Fibroblast of villous mesenchyme (primary cell): Measurements from ENCODE around the gene CORIN. TPM values are rescaled to one million over a fixed set of nuclear protein-coding genes. Genes with fewer than 3 reads are reported as not detected.
A peak's percentile ranks its signal among the peaks of the same experiment; 100 is the strongest.

Experiments
- DNase-seq: peaks from one replicate; pipeline ENCODE4 v3.0.0-alpha.2; 2010; ENCODE audit warnings: low read depth
- H3K4me3 ChIP-seq: 2 replicates; pipeline ENCODE4 v1.5.1; 2011; ENCODE audit warnings: low read depth, mild to moderate bottlenecking, low read length
- total RNA-seq: library from RNA; depleted of rRNA; stranded (reverse); fragments of >200 nt; gene quantifications from 2 replicates; pipeline ENCODE4 v1.2.3, GENCODE V29; 2012
- TF ChIP-seq, protein P1 (sequence below): IDR thresholded peaks from 2 replicates; pipeline ENCODE4 v1.5.1; 2012; ENCODE audit warnings: low read depth, mild to moderate bottlenecking, low read length; ENCODE audit not compliant: insufficient read depth

The CORIN gene
- total RNA-seq, 1 donor: 5.6 TPM

DNA sequence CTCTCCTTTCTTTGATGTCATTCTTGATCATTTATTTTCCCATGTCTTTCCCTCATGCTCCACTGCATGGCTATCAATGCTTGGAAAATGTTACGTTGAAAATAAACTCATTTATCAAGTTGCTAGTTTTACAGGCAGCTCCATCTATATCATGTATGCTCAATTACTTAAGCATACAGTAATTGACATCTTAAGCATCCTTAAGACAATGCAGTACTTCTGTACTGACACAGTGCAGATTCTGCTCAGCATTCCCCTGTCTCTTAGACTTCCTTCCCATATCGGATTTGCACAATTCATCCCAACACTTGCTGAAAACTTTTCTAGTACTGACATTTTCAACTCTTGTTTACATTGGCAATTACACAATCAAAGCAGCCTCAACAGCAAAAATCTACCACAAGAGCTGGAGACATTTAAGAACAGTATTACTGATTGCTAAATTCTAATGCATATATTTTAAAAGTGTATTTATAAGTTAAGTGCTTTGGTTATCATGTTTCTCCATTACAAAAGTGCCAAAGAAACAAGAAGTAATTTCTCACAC, 187.2 kb downstream of the CORIN start:
- peak; percentile 52 for DNase-seq
- no peak overlapping the region for H3K4me3 ChIP-seq
- TF ChIP-seq, protein P1, sequence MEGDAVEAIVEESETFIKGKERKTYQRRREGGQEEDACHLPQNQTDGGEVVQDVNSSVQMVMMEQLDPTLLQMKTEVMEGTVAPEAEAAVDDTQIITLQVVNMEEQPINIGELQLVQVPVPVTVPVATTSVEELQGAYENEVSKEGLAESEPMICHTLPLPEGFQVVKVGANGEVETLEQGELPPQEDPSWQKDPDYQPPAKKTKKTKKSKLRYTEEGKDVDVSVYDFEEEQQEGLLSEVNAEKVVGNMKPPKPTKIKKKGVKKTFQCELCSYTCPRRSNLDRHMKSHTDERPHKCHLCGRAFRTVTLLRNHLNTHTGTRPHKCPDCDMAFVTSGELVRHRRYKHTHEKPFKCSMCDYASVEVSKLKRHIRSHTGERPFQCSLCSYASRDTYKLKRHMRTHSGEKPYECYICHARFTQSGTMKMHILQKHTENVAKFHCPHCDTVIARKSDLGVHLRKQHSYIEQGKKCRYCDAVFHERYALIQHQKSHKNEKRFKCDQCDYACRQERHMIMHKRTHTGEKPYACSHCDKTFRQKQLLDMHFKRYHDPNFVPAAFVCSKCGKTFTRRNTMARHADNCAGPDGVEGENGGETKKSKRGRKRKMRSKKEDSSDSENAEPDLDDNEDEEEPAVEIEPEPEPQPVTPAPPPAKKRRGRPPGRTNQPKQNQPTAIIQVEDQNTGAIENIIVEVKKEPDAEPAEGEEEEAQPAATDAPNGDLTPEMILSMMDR: no peak

DNA sequence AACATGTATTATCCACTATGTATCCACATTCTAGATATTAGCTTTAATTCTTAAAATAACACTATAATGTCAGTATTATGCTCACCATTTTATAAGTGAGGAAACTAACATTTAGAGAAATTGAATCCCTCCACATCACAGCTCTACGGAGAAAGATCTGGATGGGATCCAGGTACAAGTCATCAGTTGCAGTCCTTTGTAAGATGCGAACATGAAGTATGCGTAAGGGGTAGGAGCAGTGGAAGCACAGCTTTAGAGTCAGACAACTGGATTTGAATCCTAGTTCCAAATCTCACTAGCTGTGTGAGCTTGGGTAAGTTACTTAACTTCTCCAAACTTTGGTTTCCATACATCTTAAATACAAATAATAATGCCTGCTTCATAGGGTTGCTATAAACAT, 190.3 kb downstream of the CORIN start:
- DNase-seq: no peak

DNA sequence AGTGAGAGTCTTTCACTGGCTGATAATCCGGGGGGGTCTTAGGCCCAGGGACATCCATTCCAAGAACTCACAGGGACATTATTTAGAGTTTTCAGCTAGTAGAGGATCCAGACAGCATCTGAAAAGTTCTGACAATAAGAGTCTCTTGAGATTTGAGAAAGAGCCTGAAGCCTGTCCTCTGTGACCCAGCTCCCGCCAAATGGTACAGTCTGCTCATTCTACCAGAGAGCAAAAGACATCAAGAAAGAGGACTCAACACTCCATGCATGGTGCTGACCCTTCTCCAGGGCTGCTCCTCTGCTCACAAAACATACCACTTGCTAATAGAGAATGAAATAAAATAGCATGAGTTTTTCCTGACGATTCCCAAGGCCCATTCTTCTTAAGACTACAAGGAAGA, 190.8 kb downstream of the CORIN start:
- H3K4me3 ChIP-seq: no peak overlapping the region
- TF ChIP-seq, protein P1: no peak
- no peak for DNase-seq

More for the DNA sequence above, 190.3 kb downstream of the CORIN start:
- no peak overlapping the region for H3K4me3 ChIP-seq
- TF ChIP-seq, protein P1: no peak

- no peak for DNase-seq
- no peak overlapping the region for H3K4me3 ChIP-seq
- TF ChIP-seq, protein P1: no peak
Measured at GRCh38 chr4:47646372-47646771, 191.5 kb downstream of the CORIN start.

DNA sequence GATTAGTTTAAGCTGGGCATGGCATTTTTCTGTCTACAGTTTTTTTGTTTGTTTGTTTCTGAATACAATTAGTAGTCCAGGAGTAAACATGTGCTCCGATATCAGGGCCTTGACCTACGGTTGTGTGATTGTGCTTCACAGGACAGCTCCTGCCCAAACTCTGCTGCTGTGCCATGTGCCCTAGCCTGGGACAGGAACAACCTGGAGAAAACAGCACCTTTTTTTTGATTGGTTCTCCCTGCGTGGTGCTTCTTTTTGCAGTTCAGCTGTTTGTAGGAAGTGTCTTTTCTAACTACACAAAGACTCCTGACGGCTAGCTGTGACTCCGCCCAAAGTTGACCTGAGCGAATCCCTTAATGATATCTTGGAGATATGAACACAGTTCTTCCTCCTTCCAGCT, 194.0 kb downstream of the CORIN start:
- no peak overlapping the region for H3K4me3 ChIP-seq
- no peak for DNase-seq
- TF ChIP-seq, protein P1: no peak

- no peak overlapping the region for H3K4me3 ChIP-seq
- peak; percentile 30 for DNase-seq
- TF ChIP-seq, protein P1: no peak
Measured at GRCh38 chr4:47642985-47643760, 194.7 kb downstream of the CORIN start.
